Measurements from ENCODE around the gene HMOX1.

DNA sequence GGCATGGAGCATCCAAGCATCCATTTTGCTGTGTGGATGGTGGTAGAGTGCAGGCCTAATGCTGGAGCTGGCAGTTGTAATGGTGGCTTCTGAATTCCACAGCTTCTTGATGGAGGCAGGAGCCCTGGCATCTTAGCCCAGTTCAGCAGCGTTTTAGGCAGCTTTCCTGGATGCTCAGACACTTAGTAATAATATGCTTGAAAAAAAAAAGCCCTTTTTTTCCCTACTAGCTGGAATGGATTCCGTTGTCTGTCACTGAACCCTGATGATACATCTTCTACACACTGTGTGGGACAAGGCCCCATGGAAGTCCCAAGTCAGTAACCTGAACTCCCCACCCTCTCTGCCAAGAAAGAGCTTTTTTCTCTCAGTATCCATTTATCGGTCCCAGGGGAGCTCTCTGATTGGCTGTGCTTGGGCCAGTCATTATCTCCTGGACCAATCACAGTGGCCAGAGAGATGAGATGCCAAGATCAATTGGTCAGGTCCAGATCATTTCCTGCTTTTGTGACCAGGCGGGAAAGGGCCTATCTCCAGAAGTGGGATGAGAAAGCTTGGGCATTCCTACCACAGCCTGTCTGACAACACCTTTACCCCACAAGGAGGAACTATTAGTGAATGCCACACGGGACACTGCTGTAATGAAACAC lies 53.3 kb downstream of the HMOX1 start:
- TF ChIP-seq POLR2A (IDR thresholded peaks at IDR 0.05) (no peak), POLR2AphosphoS5 (IDR thresholded peaks at IDR 0.05) (no peak)
- TF ChIP-seq, protein P1, sequence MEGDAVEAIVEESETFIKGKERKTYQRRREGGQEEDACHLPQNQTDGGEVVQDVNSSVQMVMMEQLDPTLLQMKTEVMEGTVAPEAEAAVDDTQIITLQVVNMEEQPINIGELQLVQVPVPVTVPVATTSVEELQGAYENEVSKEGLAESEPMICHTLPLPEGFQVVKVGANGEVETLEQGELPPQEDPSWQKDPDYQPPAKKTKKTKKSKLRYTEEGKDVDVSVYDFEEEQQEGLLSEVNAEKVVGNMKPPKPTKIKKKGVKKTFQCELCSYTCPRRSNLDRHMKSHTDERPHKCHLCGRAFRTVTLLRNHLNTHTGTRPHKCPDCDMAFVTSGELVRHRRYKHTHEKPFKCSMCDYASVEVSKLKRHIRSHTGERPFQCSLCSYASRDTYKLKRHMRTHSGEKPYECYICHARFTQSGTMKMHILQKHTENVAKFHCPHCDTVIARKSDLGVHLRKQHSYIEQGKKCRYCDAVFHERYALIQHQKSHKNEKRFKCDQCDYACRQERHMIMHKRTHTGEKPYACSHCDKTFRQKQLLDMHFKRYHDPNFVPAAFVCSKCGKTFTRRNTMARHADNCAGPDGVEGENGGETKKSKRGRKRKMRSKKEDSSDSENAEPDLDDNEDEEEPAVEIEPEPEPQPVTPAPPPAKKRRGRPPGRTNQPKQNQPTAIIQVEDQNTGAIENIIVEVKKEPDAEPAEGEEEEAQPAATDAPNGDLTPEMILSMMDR (IDR thresholded peaks at IDR 0.05 in 8 of 11, conservative IDR thresholded peaks at IDR 0.05 in 3 of 11) = no peak

All from spleen (tissue), 7 donors.